HG02798 (cell line): ENCODE results near the gene LIN52.
A peak's percentile ranks its signal among the peaks of the same experiment; 100 is the strongest.

Experiments
- ATAC-seq: cut with Tn5 transposase; IDR thresholded peaks from one replicate; pipeline ENCODE4 v1.9.1; 2021; ENCODE audit warnings: mild to moderate bottlenecking; ENCODE audit not compliant: unreplicated experiment, poor library complexity

The LIN52 gene

DNA sequence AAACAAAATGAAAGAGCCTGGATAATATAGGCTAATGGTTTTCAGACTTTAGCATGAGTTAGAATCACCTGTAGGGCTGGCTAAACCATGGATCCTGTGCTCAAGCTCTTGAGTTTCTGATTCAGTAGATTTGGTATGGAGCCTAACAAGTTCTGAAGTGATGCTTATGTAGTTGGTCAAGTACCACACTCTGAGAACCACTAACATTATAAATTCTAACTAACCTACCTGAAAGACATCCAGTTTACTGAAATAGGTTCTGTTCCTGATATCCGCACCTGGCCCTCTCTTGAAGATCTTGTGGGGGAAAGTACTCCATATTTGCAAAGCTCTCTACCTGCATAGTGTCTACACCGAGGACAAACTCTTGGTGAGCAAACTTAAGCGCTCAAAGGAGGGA, 95.1 kb downstream of the LIN52 start:
- no peak for ATAC-seq

DNA sequence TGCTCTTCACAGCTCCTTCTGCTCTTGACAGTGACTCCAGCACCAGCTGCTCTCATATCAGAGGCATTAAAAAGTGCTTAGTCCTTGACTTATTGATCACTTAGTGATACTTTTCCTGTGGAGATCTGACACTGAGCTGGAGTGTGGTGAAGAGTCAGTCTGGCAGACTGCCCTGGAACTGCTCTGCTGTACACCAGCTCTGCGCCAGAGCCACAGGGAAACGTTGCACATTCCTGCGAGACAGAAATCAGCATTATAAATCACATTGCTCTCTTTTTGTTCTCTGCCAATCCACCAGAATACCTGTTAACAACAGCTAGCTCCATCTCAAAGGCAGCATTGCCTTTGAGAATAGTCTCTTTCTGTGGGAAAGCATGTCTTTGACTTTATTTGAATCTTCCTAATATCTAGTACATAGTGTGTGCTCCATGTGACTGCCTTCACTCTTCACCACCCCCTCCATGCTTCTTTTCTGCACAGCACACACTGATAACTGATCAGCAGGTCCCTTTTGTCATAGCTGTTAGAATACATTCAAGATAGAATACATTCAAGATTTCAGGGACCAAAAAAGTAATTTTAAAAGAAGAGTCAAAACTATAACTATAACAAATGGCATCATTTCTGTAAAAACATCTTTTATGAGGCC, 106.3 kb downstream of the LIN52 start:
- no peak for ATAC-seq

DNA sequence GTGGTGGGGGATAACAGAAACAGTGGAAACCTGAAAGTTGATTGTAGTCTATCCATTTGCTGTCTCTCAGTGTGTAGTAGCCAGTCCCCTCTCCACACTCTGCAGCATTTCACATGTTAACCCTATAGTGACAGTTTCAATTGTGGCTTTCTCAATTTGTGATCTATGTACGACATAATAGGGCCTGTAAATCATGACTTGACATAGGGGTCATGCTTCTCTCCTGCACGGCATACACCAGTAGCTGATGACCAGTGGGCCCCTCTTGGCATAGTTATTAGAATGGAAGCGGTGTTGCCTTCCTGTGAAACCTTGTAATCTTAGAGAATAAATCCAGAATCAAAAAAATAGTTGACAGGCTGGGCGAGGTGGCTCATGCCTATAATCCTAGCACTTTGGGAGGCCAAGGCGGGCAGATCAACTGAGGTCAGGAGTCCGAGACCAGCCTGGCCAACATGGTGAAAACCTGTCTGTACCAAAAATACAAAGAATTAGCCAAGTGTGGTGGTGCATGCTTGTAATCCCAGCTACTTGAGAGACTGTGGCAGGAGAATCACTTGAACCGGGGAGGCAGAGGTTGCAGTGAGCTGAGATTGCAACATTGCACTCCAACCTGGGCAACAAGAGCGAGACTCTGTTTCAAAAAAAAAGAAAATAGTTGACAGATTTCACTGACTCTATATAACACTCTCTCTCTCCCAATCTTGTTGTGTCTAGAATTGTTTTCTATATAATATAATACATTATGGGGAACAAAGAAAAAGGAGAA, 109.9 kb downstream of the LIN52 start:
- no peak for ATAC-seq

DNA sequence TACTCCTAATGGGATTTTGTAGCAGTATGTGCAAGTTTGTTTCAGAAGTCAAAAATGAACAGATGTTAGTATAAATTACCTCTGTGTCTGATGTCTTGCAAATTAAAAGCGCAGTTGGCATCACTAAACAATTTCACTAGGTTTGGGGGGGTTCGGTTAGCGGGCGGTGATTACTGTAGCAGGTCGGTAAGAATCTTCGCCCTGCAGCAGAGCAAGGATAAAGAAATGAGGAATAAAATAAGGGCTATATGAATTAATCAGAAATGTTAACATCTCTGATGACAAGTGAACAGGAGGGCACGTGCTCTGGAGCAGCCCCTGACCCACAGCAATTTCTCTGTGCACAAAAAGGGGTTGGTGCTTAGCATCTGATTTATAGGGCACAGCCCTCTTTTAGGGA, 110.9 kb downstream of the LIN52 start:
- no peak for ATAC-seq

DNA sequence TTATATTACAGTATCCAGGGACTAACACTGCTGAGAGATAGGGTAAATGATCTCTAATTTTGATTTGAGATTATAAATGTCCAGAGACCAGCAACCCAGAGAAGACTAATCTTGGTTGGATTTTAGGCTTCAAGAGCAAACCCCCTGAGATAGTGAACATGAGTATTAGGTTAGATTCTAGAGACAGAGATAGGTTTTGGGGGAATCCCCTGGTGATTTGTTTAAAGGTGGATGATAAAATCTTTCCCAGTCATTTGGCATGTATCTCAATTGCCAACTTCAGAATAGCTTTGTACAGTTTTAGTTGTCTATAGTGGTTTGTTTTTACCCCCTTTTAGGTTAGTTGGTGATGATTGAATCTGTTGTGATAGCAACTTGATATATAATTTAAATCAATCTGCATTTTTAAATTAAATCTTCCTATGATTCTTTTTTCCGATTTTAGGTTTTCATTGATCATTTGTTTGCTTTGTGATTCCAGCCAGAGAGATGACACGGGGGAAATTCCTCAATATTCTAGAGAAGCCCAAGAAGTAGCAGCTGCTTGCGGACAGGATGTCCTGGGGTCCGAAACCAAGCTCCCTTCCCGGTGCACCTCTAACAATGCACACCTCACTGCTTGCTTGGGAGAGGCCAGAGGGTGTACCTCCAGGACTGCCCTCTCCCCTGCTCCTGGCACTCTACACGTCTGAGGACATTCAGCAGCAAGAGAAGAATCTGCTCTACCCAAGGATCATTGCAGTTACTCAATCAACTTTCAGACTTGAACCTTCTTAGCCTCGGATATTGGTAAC, 113.9 kb downstream of the LIN52 start:
- ATAC-seq, result no peak

DNA sequence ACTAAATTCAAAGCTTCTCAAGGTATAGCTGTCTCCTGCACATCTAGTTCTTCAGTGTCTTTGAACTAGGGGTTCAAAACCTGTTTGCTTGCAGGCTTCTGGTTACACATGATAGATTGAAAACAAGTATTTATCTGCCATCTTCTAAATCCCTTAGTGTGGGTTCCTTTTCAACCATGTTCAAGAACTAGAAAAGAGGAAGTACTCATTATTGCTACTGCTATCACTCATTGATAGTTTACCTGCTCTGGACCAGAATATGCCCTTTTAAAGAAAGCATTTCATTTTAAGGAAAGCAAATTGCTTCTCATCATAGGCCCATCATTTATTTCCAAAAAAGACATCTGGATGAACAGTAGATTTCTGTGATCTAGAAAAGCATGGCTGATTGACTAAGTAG, 117.4 kb downstream of the LIN52 start:
- ATAC-seq, result no peak

DNA sequence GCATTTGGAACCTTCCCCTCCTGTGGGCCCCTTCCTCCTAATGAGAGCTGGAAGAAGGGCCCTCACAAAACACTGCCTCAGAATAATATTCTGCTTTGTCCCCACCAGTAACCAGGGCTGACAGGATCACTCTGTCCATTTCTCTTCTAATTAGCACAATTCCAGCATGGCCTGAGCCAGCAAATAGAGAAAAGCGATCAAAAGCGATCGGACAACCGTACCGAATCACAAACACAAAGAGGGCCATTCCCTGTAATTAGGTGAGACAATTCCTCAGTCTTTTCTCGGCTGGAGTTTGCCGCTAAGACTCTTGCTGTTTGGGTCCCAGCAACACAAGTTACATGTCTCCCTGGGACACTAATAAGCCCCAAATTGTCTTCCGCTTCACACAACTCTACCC, 118.9 kb downstream of the LIN52 start:
- no peak for ATAC-seq

DNA sequence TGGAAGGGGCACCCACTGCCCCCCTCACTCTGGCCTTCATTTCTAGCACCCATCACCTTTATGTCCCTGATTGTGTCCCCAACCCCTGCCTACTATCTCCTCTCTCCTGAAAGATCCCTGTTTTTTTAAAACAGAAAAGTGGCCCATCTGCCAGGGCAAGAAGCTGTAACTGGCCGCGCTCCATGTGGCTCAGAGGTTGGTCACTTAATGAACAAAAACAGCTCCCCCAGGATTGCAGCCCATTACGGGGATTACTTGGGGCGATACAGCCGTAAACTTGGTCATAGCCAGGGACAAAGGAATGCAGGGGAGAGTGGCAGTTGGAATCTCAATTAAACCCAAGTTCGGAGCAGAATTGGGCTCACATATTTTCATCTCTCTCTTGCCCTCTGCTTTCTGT, 119.7 kb downstream of the LIN52 start:
- ATAC-seq, result no peak

DNA sequence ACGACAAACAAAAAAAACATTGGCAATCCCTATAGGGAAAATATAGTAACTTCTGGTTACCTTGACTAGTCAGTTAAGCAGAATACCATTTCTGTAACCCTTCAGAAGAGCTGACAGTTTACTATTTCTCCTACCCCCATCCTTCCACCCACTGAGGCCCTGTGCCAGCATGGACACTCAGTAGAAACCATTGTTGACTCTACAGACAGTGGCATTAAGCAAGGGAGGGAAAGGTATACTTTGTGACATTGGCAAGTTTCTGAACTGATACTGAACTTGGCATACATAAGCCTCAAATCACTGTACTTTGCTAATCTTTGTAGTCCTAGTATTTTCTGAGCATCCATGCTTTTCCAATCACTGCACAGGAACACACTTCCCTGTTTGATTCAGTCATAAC, 121.1 kb downstream of the LIN52 start:
- no peak for ATAC-seq

DNA sequence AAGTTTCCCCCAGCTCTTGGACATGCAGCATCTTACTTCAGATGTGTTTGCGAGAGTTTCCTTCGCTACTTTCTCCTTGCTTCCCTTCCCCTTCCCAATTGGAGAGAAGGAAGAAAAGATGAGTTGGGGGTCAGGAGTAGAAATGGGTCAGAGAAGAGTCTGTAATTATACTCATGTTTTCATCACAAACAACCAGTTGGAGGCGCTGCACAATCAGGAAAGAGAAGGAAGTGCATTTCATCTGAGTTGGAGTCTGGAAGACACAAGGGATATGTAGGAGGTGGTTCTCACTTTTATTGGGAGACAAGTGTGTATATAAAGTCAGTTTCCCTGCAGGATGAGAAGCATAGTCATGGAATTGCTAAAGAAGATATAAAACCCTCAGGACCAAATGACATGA, 123.2 kb downstream of the LIN52 start:
- ATAC-seq, result no peak

DNA sequence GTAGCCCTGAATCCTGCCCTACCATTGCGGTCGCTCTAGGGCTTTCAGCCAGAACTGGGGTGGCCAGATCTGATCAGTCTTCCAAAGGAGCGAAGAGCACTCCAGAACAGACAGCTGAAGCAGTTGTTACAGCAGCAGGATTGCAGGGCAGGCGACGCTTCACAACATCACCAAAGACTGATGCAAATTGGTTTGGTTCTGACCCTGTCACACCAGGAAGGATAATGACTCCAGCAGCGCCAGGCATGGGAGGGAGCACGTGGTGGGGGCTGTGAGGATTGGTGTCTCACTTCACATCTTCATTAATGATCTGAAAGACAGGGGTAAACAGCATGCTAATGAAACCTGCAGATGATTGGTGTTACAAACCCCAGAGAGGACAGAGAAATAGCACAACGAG, 123.9 kb downstream of the LIN52 start:
- no peak for ATAC-seq

DNA sequence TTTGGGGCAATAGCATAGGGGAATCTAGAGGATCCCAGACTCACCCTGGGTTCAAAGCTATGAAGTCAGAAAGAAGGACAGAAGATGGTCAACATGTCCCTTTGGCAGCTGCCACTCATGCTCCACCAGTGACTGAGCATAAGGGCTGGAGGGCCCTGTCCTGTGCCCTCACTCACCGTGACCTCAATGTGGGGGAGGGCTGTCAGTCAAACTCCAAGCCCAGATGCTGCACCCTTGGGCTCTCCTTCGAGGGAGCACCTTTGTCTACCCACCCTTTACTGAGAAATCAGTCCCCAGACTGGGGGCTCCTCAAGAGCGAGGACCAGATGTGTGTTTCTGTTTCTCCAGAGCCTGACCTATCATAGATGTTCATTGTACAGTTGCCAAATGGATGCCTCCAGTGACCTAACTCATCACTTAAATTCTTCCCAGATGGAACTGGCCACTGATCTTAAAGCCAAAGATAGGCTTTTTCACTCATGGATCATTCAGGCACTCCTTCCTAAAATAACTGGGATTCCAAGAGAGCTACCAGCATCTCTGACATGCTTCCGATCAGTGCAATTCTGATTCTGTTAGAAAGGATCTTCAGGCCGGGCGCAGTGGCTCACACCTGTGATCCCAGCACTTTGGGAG, 127.3 kb downstream of the LIN52 start:
- no peak for ATAC-seq

DNA sequence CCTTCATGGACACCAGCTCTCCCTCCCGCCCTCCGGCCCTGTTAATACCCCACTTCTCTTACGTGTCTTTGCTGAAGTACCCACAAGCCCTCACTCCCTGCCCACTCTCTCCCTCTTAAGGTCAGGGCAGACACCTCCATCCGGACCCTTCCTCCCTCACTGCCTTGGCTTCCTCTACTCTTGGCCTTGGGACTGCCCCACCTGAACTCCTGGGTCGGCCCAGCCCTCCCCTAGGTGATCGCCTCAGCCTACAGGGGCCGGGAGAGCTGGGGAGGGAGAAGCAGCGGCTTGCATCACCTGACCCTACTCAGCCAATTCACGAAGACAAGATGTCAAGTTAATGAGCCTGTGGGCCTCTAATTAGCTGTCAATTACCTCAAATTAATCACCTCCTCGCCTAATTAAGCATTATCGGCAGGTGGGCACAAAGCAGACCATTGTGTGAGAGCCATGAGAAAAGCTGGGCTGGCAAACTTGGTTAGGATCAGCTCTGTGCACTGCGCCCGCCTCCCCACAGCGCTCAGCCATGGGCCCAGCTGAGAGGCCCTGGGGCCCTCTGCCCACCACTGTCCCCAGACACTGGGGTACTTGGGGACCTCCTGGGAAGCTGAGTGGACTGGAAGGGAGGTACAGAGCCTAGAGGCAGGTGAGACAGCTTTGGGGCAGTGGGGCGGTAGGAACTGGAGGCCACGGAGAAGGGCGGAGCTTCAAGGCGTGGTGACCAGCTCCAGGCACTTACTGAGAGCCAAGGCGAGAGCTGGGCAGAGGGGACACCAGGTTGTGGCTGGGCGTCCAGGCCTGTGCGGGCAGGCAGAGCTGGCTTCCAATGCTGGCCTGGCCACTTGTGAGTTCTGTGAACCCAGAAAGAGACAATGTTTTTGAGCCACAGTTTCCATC, 129.4 kb downstream of the LIN52 start:
- ATAC-seq, result no peak

DNA sequence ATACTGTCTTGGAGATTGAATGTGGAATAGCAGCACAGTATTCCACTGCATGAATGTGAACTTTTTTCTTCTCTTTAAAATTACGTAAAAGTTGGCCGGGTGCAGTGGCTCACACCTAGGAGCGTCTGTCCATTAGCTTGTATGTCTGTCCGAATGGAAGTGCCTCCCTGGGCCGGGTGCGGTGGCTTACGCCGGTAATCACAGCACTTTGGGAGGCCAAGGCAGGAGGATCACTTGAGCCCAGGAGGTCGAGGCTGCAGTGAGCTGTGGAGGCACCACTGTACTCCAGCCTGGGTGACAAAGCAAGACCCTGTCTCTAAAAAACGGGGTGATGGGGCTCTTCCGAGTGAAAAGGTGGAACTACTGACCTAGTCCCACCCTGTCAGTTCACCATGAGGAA, 131.9 kb downstream of the LIN52 start:
- no peak for ATAC-seq

DNA sequence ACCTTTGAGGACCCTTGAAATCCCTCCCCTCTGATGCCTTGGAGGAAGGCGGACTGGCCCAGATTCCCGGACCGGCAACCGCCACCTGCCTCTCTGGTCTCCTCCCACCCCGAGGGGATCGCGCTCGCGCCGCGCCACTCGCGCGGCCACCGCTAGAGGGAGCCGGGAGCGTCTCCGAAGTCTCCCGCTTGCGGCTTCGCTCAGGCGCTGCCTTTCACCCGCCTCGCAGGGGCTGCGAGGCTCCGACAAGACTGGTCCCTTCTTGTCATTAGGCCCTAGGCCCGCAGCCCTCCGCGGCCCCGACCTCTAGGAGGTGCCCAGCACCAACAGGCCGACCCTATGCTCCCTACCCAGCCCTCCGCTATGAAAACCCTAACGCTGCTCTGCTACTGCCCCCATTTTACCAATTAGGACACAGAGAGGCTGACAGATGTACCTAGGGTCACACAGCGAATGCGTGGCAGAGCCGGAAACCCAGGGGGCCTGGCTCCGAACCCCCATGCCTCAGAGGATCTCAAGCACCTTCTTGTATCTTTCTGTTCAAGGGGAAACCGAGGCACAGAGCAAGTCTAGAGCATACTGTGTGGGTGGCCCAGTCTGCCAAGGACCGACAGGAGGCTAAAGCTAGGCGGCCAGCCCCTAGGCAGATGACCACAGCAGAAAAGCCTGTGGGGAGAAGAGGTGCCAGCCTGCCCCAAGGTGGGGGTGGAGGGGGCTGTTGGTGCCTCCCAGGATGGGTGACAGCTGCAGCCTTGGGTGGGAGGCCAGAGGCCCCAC, 133.1 kb downstream of the LIN52 start:
- peak; percentile 81 for ATAC-seq

DNA sequence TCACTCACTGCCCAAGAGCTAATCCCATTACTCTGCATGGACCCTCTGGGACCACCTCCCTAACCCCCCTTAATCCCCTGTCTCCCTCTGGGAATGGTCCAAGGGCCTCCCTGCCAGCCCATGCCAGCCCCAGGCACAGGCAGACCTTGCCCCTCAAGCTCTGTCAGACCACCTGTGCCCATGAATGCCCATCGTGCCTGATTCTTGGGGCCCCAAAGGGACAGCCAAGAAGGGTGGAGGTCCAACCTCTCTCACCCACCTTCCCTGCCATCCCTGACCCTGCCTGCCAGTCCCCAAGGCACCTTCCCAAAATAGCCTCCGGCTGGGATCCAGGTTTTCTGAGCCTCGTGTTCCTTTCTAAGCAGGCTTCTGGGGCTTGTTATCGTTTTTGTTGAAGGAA, 133.7 kb downstream of the LIN52 start:
- no peak for ATAC-seq

DNA sequence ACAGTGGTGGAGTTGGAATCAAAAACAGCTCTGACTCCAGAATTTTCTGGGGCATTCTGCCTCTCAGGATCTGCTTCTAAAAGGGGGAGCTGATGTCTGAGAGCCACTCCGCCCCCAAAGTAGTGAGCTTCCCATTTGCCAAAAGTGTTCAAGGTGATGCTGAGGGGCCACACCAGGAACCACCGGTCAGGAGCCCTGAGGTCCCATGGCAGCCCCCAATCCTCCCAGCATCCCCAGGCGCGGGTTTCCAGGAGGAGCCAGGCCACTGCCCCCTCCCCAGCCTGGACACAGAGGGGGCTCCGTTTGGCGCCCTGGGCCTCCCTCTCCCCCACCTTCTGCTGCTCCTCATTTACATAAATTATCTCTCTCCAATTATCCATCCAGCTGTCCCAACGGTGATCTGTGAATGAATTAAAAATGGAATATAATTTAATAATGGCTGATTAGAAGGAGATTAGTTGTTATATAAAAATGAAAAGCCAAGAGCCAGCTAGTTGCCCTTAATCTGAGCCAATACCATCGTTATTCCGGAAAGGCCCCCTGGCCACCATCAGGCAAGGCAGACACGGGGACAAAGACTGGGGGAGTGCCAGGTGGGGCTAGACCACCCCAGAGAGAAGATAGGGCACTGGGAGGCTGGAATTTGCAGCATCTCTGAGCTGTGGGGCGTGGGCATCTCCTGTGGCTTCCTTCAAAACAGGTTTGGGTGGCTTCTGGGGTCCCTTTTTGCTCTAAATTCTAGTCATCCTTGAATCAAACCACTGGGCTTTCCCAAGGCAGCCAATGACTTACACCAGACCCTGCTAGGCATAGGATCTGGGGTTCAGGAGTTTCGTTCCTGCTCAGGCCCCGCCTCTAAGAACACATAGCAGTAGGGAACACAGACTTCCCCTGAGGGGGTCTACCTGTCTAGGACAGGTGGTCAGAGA, 134.8 kb downstream of the LIN52 start:
- no peak for ATAC-seq

DNA sequence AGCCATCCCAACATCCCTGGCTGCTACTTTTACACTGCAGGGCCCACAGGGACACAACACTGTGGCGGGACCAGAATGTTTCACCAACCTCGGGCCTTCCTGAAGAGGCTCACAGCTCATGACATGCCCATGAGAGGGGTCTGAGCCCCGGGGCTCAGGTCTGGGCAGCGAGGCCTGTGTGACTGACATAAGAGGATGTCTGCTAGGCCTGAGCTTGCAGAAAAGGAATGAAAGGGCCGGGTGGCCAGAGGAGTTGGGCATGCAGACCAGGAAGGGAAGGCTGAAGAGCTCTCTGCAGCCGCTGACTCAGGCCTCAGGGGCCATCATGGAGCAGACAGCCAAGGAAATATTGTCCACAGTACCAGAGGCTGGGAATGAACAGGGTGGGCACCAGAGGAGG, 136.2 kb downstream of the LIN52 start:
- ATAC-seq, result no peak
